Stimulated activated CD8-positive, alpha-beta memory T cell treated with anti-CD3 and anti-CD28 coated beads, Interleukin-4, amount 100 ng/mL, for 1 hour (primary cell): Measurements from ENCODE around the gene CABLES1.
"Not testable (repeated sequence)": the region's sequence is repeated elsewhere in the genome, so short reads cannot be mapped to it uniquely, and the experiment has no call there.

Experiments
- DNase-seq, 2 donors: peaks; one replicate each; pipeline ENCODE4 v3.0.0-alpha.2; 2020; ENCODE audit warnings: low read depth in 2 of 2, low spot score in 1 of 2

The CABLES1 gene

GRCh38 chr18:23142251-23142929, 7.1 kb downstream of the CABLES1 start:
- no peak for DNase-seq

GRCh38 chr18:23143016-23143814, 7.9 kb downstream of the CABLES1 start:
- no peak for DNase-seq

- DNase-seq, result no peak
Observed at GRCh38 chr18:23143815-23144261, 8.6 kb downstream of the CABLES1 start.

- DNase-seq, result no peak
Observed at GRCh38 chr18:23144640-23145039, 9.4 kb downstream of the CABLES1 start.

- DNase-seq, result no peak
Observed at GRCh38 chr18:23145621-23146020, 10.3 kb downstream of the CABLES1 start.

- DNase-seq, result no peak
Observed at GRCh38 chr18:23146861-23147469, 11.7 kb downstream of the CABLES1 start.

- DNase-seq, result no peak
Observed at GRCh38 chr18:23148382-23148781, 13.1 kb downstream of the CABLES1 start.

GRCh38 chr18:23149570-23149969, 14.3 kb downstream of the CABLES1 start:
- DNase-seq, result no peak

GRCh38 chr18:23151414-23152099, 16.3 kb downstream of the CABLES1 start:
- DNase-seq, result no peak

GRCh38 chr18:23154030-23154429, 18.7 kb downstream of the CABLES1 start:
- no peak for DNase-seq

- DNase-seq, result no peak
Observed at GRCh38 chr18:23154823-23155500, 19.7 kb downstream of the CABLES1 start.

GRCh38 chr18:23155537-23155936, 20.3 kb downstream of the CABLES1 start:
- DNase-seq, result no peak

GRCh38 chr18:23156134-23156533, 20.8 kb downstream of the CABLES1 start:
- DNase-seq, result no peak

- DNase-seq, result no peak
Observed at GRCh38 chr18:23158058-23158457, 22.8 kb downstream of the CABLES1 start.

- not testable (repeated sequence) for DNase-seq
Observed at GRCh38 chr18:23158884-23159283, 23.6 kb downstream of the CABLES1 start.

- no peak for DNase-seq
Observed at GRCh38 chr18:23159344-23159743, 24.1 kb downstream of the CABLES1 start.

GRCh38 chr18:23162473-23162872, 27.2 kb downstream of the CABLES1 start:
- no peak for DNase-seq

GRCh38 chr18:23163786-23164533, 28.7 kb downstream of the CABLES1 start:
- no peak for DNase-seq

GRCh38 chr18:23165271-23166068, 30.2 kb downstream of the CABLES1 start:
- DNase-seq, result no peak
